HEK293 (cell line): Measurements from ENCODE around the gene IRAK2.

Source experiments
- ZNF335 ChIP-seq: fragments of 450-650 bp; formaldehyde crosslinking; conservative IDR thresholded peaks from 2 replicates; pipeline ENCODE4 v1.5.1; 2016; ENCODE audit warnings: missing biosample characterization, missing genetic modification characterization
- ZNF747 ChIP-seq: fragments of 450-650 bp; formaldehyde crosslinking; IDR thresholded peaks from 2 replicates; pipeline ENCODE4 v1.5.1; 2016; ENCODE audit warnings: missing biosample characterization, missing genetic modification characterization

GRCh38 chr3:10244009-10244408 is 79.3 kb downstream of the IRAK2 start:
- TF ChIP-seq ZNF747 (tag by site-specific recombination) (no peak), ZNF335 (tag by site-specific recombination) (no peak)
